ENCODE data around the gene MTARC1.

Gene MTARC1

DNA sequence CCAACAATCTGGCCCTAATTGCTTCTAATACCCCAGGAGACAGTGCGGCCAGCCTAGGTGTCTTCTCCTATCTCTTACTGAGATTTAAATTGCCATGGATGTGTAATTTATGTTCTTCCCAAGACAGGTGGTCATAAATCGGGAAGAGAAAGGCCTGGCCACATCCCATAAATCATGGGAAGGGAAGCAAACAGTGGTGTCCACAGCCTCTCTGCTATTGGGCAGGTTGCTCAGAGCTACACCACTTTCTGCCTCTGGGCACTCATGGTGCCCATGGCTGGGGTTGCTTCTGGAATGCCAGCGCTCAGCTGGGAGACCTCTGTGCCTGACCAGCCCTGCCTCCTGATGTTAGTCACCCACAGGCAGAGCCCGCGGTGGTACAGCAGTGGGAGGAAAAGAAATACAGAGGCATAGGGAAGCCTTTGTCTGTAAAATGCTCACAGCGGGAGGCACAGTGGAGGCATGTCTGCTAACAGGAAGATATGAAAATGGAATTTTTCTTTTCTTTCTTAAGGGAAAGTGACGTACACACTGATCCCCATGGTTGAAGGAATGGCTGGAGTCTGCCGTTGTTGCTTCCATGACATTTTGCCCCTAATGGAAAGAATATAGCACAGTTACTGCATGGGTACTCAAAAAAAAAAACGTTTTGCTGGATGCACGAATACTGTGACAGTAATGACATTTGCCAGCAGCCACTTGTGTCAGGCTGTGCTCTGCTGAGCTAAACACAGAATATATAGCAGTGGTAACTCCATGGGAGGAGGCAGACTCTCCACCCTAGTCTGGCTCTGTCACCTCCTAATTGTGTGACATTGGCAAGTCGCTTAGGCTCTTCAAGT is 21.9 kb downstream of the MTARC1 start:
- DNase-seq, result no peak

DNA sequence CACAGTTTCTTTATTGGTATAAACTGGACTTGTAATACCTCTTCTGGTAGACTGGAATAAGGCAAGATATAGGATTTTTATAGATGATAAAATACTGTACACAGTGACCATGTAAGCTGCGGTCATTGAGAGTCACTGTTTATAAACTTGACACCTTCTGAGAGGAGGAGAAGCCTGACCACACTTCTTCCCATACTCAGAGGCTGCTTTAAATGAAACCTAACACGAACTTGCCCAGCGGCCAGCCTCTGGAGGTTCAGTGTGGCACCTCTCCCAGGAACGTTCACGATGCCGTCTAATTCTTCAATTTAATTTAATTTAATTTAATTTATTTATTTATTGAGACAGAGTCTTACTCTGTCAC is 22.5 kb downstream of the MTARC1 start:
- no peak for DNase-seq

DNA sequence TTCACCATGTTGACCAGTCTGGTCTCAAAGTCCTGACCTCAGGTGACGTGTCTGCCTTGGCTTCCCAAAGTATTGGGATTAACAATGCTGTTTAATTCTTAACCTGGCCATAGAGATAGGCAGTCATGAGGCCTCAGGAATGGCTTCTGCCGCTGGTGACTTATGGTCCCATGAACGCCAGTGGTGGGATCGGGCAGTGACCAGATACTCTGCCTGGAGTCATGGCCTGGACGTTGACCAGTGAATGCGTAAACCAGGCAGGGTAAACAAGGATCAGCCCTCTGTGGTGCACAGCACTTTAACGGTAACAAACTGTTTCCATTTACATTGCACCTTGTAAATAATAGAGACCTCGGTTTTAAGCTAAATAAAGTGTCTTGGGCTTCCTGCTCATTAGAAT is 23.0 kb downstream of the MTARC1 start:
- DNase-seq, result no peak

DNA sequence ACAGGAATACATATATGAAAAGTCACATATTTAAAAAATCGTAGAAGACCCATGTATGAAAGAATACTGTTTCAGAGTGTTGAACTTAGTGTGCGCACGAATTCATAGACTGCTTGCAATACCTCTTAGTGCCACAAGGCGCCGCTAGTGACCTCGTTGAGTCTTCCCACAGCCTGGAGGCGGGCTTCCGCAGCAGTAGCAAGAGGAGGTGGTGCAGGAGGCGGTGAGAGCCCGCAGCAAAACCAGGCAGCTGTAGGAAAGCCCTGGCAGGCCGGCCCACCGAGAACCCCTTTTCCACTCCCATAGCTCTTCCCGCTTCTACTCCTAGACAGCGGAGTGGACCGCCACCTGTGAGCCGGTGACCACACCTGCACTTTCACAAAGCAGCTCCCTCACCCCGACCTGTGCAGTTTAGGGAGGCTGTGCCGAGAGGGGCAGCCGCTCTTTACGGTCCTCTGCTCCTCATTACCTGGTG is 23.5 kb downstream of the MTARC1 start:
- no peak for DNase-seq

DNA sequence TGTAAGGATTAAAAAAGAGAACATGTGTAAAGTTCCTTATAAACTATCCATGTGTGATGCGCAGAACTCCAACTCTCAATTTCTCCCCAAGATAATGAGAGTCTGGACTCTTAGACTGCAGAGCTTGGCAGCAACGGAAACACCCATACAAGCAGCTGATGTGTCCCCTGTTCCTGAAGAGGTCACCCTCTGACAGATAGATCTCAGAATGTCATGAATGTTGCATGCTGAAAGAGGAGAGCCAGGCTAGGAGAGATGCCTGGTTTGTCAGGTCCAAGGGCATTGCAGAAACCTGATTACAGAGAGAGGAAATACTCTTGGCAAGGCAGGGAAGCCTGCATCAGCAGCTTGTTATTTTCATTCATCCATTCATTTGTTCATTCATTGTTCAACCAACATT is 24.2 kb downstream of the MTARC1 start:
- DNase-seq, result no peak

DNA sequence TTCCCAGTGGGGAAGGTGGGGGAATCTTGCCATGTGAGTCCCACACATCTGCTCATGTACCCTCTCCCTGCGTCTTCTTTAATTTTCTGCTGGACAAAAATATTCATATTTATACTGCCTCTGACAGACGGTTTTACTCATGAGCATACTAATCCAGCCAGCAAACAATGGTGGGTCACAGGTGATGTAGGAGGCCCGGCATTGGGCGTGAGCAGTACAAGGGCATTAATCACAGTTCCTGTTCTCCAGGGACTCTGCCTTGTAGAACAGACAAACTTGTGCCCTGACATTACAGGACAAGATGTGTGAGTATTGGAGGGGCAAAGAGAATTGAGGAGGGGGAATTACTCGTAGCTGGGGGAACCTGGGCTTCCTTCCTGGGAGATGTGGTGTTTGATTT is 25.0 kb downstream of the MTARC1 start:
- DNase-seq, result no peak

DNA sequence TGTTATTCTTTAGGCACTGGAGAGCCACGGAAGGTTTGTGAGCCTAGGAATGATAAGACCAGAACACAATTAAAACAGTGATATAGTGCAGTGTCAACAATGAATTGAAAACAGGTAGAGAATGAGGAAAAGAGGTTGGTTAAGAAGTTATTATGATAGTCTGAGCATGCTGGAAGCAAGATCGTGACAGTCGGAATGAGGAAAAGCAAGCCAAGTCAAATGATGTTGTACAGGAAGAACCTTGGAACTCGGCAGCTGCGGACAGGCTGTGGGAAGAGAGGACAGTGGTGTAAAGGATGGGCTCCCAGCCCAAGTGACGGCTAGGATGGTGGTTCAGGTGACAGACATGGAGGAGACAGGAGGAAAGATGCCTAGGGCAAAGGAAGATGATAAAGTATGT is 25.6 kb downstream of the MTARC1 start:
- no peak for DNase-seq

DNA sequence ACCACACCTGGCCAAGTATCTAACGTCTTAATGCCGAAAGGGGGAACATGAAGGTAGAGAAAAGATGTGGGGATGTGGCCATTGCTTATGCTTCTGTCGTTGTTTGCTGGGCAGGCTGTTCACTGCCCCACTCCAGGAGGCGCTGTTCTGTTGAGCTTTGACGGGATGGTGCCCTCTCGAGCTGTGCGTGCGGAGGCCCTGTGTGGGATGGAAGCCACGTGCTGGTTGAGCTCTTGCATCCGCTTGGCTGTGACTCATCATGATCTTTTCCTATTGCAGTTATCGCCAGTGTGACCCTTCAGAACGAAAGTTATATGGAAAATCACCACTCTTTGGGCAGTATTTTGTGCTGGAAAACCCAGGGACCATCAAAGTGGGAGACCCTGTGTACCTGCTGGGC is 26.3 kb downstream of the MTARC1 start:
- no peak for DNase-seq

DNA sequence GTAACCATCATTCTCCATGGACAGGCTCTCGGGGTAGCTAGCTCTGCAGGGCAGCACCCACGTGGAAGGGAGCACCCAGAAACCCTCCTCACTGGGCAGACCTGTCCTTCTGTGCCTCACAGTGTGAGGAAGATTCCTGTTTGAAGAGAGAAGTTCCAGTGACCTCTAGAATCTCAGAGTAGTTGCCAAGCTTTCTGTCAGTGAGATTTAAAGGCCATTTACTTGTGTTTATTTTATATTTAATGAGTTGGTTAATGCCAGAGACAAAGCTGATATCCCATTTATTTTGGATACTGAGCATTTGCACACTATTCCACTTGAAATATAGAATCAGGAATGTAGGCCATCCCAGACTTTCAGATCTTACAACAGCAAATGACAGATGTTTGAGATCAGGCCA is 28.7 kb downstream of the MTARC1 start:
- no peak for DNase-seq

DNA sequence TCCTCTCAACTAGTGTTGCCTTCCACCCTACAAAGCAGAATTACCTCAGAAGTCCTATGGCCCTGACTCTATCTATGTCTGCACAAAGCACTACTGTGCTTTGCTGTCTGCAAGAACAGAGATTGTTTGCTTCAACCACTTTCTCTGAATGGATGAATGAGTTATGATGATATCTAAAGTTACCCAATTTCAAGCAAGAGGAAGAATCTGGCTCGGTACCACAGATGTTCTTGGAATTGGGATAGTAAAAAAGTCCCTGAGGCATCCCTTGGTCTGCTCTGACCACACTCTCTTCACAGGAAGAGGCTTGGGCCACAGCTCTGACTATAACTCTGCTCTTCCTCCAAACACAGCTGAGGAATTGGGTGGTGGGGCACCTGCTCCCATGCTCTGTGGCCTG is 31.2 kb downstream of the MTARC1 start:
- no peak for DNase-seq

DNA sequence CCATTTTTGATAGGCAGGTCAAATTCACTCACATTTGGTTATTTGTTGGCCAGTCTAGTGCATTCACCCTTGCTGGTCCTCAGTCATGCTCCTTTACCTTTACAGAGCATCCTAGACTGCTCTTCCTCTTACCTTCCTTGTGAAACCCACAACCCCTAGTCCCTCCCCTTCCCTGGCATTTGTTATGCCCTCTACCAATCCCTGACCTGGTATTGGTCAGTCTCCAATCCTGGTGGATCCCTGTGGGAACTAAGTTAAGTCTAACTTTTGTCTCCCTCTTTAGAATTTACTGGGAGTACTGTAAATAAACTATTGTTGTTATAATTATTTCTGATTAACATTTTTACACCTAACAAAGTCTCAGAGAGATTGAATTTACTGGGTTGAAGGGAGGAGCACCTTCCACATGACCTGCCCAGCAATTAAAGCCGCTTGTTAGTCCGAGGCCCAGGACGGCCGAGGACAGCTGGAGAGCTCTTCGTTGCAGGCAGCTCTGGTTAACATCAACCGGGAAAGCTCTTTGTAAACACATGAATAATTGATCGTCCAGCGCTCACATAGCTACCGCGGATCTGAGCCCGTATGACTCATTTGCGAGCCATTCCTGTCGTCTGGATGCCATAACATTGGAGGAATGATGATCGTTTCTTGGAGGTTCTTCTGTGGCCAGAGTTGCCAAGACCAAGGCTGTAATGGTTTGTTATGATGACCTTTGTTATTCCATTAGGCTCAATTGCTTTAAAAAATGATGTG is 31.9 kb downstream of the MTARC1 start:
- no peak for DNase-seq

DNA sequence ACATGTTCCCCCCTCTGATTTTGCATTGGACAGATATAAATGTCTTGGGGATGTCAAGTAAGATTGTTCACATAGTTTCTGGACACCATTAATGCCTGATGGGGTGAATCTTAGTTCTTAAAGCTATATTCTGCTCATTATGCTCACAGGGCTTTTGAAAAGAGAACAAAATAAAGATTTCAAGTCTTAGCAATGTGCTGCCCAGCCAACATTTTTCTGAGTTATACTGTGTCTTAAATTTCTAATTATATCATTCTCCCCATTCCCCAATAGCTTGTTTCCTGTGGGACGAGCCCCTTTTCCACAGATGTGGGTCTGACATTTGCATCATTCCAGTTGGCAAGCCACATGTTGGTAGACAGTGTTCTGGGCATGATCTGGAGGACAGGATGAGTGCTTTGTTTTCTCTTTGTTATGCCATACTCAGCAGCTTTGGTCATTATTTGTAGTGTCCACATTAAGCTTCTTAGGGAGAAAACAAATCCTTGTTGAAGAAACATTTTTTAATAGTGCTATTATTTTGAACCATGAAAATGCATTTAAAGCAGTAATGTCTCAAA is 32.8 kb downstream of the MTARC1 start:
- no peak for DNase-seq

DNA sequence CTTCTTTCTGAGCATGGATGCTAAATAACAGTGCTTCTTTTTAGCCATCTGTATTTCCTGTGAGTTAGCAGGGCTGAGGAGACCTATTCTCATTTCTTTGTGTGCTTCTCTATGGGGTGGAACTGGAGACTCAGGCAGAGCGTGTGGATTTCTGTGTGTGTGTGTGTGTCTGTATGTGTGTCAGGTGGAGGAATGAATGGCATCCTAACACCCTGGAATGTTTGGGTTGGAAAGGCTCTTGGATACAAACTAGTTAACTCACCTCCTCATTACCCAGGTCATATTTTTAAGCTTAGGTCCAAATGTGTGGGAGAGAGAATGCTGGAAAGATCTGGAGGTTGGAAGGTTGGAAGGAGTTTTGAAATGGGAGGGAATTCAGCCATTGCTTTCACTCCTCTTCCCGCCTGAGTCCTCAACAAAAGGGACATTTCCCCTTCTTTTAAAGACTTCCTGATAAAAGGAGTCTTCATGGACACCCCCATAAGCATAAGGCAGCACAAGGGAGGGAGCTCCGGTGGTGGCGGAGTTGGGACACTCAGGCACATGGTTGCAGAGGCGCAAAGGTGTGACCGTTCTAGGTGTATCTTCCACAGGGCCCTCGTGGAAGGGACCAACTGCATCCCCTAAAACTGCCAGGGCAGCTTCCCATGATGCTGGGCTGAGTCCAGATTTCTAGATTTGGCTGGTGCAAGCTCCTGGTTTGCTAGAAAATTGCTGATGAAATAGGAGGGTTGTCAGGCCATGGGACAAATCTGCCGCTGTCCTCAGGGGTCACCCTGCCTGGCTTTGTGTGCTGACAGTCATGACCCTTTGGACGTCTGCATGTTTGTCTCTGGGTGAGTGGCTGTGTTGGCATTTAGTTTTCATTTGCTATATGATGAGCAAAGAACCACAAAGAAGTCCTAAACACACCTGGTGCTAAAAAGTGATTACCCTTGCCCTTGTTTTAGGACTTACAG is 37.6 kb downstream of the MTARC1 start:
- no peak for DNase-seq

DNA sequence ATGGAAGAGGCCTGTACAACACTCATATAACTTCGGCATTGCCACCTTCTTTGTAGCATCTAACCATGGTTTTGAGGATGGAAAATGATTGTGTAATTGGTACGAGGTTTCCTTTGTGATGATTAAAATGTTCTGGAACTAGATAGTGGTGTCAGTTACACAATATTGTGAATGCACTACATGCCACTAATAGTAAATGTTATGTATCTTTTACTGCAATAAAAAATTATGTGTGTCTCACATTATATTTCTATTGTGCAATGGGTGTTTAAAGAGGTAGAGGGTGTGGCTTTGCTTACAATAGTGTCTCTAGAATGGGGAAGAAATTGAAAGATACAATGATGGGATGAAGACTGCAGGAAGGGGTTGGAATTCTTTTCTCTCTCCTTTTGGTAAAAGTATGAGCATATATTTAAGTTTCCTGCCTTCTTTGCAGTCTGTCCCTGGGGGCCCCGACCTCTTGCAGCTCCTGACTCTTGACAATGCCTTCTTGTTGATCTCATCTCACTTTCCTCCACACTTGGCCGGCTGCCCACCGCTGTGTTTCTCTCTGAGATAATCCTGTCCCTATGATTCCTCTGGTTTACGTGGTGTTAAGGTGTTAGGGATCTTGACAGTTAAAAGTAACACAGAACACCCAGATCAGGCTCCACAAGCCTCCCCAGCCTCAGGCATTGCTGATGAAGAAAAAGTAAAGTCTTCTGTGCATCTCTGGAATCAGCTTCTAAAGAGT is 39.3 kb downstream of the MTARC1 start:
- DNase-seq, result no peak

DNA sequence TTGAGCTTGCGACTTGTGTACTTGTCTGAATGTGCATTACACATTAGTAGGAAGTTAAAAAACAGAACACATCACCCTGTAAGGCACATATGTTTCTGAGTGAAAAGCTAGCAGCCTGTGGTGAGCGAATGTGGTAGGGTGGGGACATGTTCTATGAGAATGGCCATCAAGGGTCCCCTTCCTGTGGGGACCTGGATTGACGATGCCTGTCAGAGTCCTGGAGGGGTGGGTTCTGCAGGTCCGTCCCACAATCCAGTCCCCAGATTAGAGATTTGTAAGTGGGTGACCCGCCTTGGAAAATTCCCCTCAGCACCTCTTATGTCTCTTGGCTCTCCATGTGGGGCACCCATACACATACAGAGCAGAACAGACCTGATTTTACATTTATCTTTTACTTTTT is 40.0 kb downstream of the MTARC1 start:
- no peak for DNase-seq

DNA sequence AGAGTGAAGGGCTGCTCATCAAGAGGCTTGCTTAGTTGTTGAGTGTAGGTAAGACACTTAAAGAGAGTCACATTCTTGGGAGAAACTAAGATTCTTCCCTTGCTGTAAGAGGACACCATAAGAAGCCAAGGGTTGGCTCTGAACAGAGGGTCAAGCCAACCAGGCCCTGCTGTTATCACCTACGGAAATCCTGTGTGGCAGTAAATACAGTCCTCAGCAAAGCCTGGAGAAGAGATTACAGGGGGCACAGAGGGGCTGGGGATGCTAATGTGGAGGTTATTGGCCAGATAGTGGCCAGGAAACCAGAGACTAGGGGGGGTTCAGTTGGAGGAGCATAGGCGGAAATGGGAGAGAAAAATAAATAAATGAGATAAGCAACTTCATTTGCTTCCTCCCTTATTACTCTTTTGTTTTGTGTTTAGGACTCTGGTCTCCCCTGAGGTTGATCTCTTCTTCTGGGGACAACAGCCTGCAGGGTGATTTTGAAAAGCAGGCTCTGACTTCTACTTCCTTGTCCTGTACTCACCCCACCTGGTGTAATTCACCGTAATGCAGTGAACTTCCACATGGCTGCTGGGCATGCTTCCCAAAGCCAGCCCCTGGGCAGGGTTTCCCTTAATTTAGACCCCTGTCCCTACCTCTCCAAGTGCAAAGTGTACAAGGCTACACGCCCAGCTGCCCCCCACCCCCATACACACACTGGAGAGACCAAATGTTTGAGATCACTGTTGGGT is 40.9 kb downstream of the MTARC1 start:
- DNase-seq, result no peak

DNA sequence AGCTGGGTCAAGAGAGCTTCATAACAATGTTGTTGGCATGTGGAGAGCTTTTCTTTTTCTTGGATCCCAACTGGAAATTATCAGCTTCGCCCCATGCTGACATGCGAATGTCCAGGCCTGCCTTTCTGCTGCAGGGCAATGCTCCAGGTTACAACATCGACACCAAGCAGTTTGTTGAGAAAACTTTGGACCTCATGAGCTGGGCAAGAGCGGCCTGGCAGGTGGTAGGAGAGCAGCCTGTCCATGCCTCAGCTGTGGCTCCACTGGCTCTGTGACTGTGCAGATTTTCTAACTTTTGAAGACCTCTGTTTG is 41.4 kb downstream of the MTARC1 start:
- DNase-seq, result no peak

DNA sequence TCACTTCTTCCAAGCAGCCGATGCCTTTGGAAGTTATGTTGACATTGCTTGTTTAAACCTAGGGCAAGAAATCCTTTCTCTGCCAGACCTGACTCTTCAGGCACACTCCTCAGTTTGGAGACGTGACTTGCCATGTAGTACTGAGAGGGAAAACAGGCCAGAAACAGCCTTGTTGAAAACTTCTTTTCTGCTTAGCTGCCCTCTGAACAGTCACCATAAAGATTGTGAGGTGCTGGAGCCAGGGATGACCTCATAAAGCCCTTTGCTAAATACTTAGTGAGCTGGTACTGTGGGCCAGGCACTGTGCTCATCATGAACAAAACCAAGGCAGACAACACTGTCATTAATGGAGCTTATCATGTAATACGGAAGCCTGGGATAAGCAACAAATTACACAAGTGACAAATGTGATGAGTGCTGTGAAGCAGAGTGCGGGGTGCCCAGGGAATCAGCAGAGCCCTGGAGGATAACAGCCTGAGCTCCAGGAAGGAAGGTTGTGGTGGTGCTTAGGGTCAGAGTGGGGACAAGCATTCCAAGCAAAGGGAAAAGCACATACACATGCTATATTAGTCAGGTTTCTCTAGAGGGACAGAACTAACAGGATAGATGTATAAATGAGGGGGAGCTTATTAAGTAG is 42.4 kb downstream of the MTARC1 start:
- DNase-seq, result no peak

DNA sequence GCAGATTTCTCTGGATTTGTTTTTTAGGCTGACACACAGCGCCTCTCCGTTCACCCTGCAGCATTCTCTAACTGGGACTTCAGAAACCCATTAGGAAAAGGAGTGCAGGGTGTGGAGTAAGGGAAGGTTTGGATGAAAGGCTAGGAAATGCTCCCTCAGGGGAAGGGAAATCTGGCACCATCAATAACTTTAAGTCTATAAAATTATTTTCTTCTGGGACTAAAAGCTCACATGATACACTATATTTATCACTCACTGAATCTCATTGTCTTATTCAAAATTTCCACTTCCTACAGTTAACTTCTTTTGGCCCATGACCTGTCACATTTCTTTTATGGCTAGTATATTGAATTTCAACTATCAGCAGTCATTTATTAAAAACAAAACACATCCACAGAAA is 46.7 kb downstream of the MTARC1 start:
- no peak for DNase-seq

DNA sequence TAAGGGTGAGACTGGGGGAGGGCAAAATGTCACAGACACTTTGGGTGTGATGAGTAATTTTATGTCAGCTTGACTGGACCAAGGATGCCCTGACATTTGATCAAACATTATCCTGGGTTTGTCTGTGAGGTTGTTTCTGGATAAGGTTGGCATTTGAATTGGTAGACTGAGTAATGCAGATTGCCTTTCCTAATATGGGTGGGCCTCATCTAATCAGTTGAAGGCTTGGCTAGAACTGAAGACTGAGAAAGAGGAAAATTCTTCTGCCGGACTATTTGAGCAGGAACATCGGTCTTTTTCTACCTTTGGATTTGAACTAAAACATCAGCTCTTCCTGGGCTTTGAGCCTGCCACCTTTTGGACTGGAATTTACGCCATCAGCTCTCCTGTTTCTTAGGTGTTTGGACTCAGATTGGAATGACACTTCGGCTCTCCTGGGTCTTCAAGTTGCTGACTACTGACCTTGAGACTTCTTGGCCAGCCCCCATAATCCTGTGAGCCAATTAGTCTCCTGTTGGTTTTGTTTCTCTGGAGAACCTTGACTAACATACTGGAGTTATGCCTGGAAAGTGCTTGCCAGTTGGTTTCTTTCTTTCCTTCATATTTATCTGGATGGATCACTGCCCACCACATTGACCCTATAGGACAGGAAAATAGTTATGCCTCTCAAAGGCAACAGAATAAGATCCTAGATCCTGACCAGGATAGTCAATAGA is 47.6 kb downstream of the MTARC1 start:
- no peak for DNase-seq

Data from NCI-H2081 treated with DMSO at 0.1 percent for 48 hours (cell line).